H9 (cell line): Measurements from ENCODE around the gene DARS1. TPM values are rescaled to one million over a fixed set of nuclear protein-coding genes. Genes with fewer than 3 reads are reported as not detected.

Experiments used
- DNase-seq: peaks from one replicate; pipeline ENCODE4 v3.0.0-alpha.2; 2017
- H2AFZ ChIP-seq: one replicate; pipeline ENCODE4 v1.6.1; 2013; ENCODE audit warnings: mild to moderate bottlenecking, low read length, control low read depth, moderate library complexity
- H2AK5ac ChIP-seq: 2 replicates; pipeline ENCODE4 v1.6.1; 2013; ENCODE audit warnings: low read length, control low read depth, mixed read lengths; ENCODE audit not compliant: insufficient read length
- H2BK120ac ChIP-seq: one replicate; pipeline ENCODE4 v1.6.1; 2013; ENCODE audit warnings: low read depth, mild to moderate bottlenecking, low read length, control low read depth, inconsistent platforms; ENCODE audit not compliant: poor library complexity, severe bottlenecking
- H2BK12ac ChIP-seq: 2 replicates; pipeline ENCODE4 v1.6.1; 2013; ENCODE audit warnings: low read length, control low read depth, mixed read lengths, low read depth; ENCODE audit not compliant: insufficient read length
- H2BK15ac ChIP-seq: 2 replicates; pipeline ENCODE4 v1.6.1; 2013; ENCODE audit warnings: low read depth, low read length, control low read depth
- H2BK20ac ChIP-seq: one replicate; pipeline ENCODE4 v1.6.1; 2013; ENCODE audit warnings: low read depth, mild to moderate bottlenecking, low read length, control low read depth, inconsistent platforms; ENCODE audit not compliant: poor library complexity, severe bottlenecking
- H2BK5ac ChIP-seq: 2 replicates; pipeline ENCODE4 v1.6.1; 2013; ENCODE audit warnings: low read length, control low read depth, mixed read lengths; ENCODE audit not compliant: insufficient read length
- H3K14ac ChIP-seq: 2 replicates; pipeline ENCODE4 v1.6.1; 2013; ENCODE audit warnings: low read length, control low read depth; ENCODE audit not compliant: insufficient read depth
- H3K18ac ChIP-seq: 2 replicates; pipeline ENCODE4 v1.6.1; 2013; ENCODE audit warnings: low read depth, mild to moderate bottlenecking, mixed read lengths, low read length, control low read depth; ENCODE audit not compliant: insufficient read length
- H3K23ac ChIP-seq: 2 replicates; pipeline ENCODE4 v1.6.1; 2013; ENCODE audit warnings: low read length, control low read depth, mixed read lengths, low read depth; ENCODE audit not compliant: insufficient read length
- H3K23me2 ChIP-seq: 2 replicates; pipeline ENCODE4 v1.6.1; 2013; ENCODE audit warnings: low read depth, mild to moderate bottlenecking, mixed read lengths, low read length, control low read depth; ENCODE audit not compliant: insufficient read length, poor library complexity, severe bottlenecking
- H3K27ac ChIP-seq: 2 replicates; pipeline ENCODE4 v1.5.1; 2013; ENCODE audit warnings: low read length, control low read depth, mixed read lengths, low read depth; ENCODE audit not compliant: insufficient read length
- H3K27me3 ChIP-seq: 2 replicates; pipeline ENCODE4 v1.6.1; 2013; ENCODE audit warnings: low read length, control low read depth, inconsistent platforms; ENCODE audit not compliant: insufficient read depth
- H3K4ac ChIP-seq: 2 replicates; pipeline ENCODE4 v1.6.1; 2013; ENCODE audit warnings: low read depth, mild to moderate bottlenecking, control low read depth, inconsistent platforms, low read length, moderate library complexity
- H3K4me1 ChIP-seq: 2 replicates; pipeline ENCODE4 v1.6.1; 2013; ENCODE audit warnings: low read length, control low read depth, inconsistent platforms; ENCODE audit not compliant: insufficient read depth
- H3K4me2 ChIP-seq: 2 replicates; pipeline ENCODE4 v1.6.1; 2013; ENCODE audit warnings: low read length, control low read depth, mixed read lengths; ENCODE audit not compliant: insufficient read length, insufficient read depth
- H3K56ac ChIP-seq: 2 replicates; pipeline ENCODE4 v1.6.1; 2013; ENCODE audit warnings: low read depth, mild to moderate bottlenecking, mixed read lengths, low read length, control low read depth; ENCODE audit not compliant: insufficient read length
- H3K79me1 ChIP-seq: 2 replicates; pipeline ENCODE4 v1.6.1; 2013; ENCODE audit warnings: low read depth, mild to moderate bottlenecking, moderate library complexity, low read length, control low read depth, inconsistent platforms; ENCODE audit not compliant: insufficient read depth, poor library complexity, severe bottlenecking
- H3K79me2 ChIP-seq: 2 replicates; pipeline ENCODE4 v1.6.1; 2013; ENCODE audit warnings: low read length, control low read depth, inconsistent platforms; ENCODE audit not compliant: insufficient read depth
- H3K9ac ChIP-seq: 2 replicates; pipeline ENCODE4 v1.6.1; 2013; ENCODE audit warnings: low read length, control low read depth, mixed read lengths; ENCODE audit not compliant: insufficient read length; ENCODE audit errors: extremely low read depth
- H3K9me3 ChIP-seq: one replicate; pipeline ENCODE4 v1.6.1; 2013; ENCODE audit warnings: low read depth, low read length, inconsistent platforms; ENCODE audit not compliant: control insufficient read depth
- H3T11ph ChIP-seq: one replicate; pipeline ENCODE4 v1.6.1; 2013; ENCODE audit warnings: mild to moderate bottlenecking, low read length, control low read depth, inconsistent platforms
- H4K20me1 ChIP-seq: one replicate; pipeline ENCODE4 v1.6.1; 2013; ENCODE audit not compliant: control insufficient read depth, insufficient read length, insufficient read depth
- H4K5ac ChIP-seq: 2 replicates; pipeline ENCODE4 v1.6.1; 2013; ENCODE audit warnings: low read depth, mild to moderate bottlenecking, mixed read lengths, low read length, control low read depth; ENCODE audit not compliant: insufficient read length
- H4K8ac ChIP-seq: replicated peaks from 2 replicates; pipeline ENCODE4 v1.6.1; 2013; ENCODE audit warnings: low read length, control low read depth, mixed read lengths, low read depth; ENCODE audit not compliant: insufficient read length
- H4K91ac ChIP-seq: 2 replicates; pipeline ENCODE4 v1.6.1; 2013; ENCODE audit warnings: low read depth, mild to moderate bottlenecking, moderate library complexity, mixed read lengths, low read length, control low read depth; ENCODE audit not compliant: insufficient read length
- H3K27ac Mint-ChIP-seq, 3 experiments: 2 replicates in 2 of 3; 3 replicates in 1 of 3; pipeline ENCODE4 v1.8.0; 2020 to 2021; ENCODE audit warnings: mixed read lengths in 3 of 3, mild to moderate bottlenecking in 1 of 3, moderate library complexity in 1 of 3
- H3K27me3 Mint-ChIP-seq: 2 replicates; pipeline ENCODE4 v1.8.0; 2021; ENCODE audit warnings: low read depth, mild to moderate bottlenecking, moderate library complexity, mixed read lengths
- H3K36me3 Mint-ChIP-seq, 3 experiments: 2 replicates in 2 of 3; 3 replicates in 1 of 3; pipeline ENCODE4 v1.8.0; 2020 to 2021; ENCODE audit warnings: low read depth in 3 of 3, mixed read lengths in 3 of 3; ENCODE audit not compliant: insufficient read depth in 1 of 3
- H3K4me1 Mint-ChIP-seq, 2 experiments: 2 replicates each; pipeline ENCODE4 v1.8.0; 2020; ENCODE audit warnings: mixed read lengths in 2 of 2
- H3K4me3 Mint-ChIP-seq, 2 experiments: 2 replicates in 1 of 2; 3 replicates in 1 of 2; pipeline ENCODE4 v1.8.0; 2020 to 2021; ENCODE audit warnings: mild to moderate bottlenecking in 2 of 2, mixed read lengths in 2 of 2, moderate library complexity in 1 of 2
- H3K9me3 Mint-ChIP-seq, 2 experiments: 2 replicates in 1 of 2; 3 replicates in 1 of 2; pipeline ENCODE4 v1.8.0; 2020; ENCODE audit warnings: mild to moderate bottlenecking in 2 of 2, mixed read lengths in 2 of 2, moderate library complexity in 1 of 2
- CTCF ChIP-seq: fragments of 200-600 bp; sonication (generic); conservative IDR thresholded peaks from 3 replicates; pipeline ENCODE4 v1.8.0; 2021; ENCODE audit warnings: antibody characterized with exemption, mild to moderate bottlenecking
- total RNA-seq: library from RNA; stranded (reverse); gene quantifications from 2 replicates; pipeline ENCODE4 v1.2.1, GENCODE V29; 2021

DARS1 gene
- total RNA-seq, 1 experiment from 2014 or later: 117 TPM

- H3K56ac ChIP-seq: no peak overlapping the region
- no peak overlapping the region for H4K8ac ChIP-seq
- no peak for DNase-seq
- no peak overlapping the region for H3T11ph ChIP-seq
- H3K9ac ChIP-seq: no peak overlapping the region
- H3K9me3 Mint-ChIP-seq: peaks cover 0 to 5% of the 10 kb centered on the region in 2 experiments; a peak in 4 of 5 replicates
- no peak overlapping the region for H2BK5ac ChIP-seq
- H3K4me3 Mint-ChIP-seq: no peak overlapping the region
- H2BK20ac ChIP-seq: no peak overlapping the region
- no peak overlapping the region for H4K5ac ChIP-seq
- H3K9me3 ChIP-seq: no peaks in the 10 kb centered on the region
- H3K27ac ChIP-seq: no peak overlapping the region
- no peak overlapping the region for H2BK12ac ChIP-seq
- H3K79me1 ChIP-seq: peaks cover 6% of the 10 kb centered on the region
- no peak overlapping the region for H3K14ac ChIP-seq
- no peak overlapping the region for H3K18ac ChIP-seq
- TF ChIP-seq CTCF: no peak
- H3K4me1 ChIP-seq: no peaks in the 10 kb centered on the region
- H3K36me3 Mint-ChIP-seq: peaks cover 27 to 51% (median 30%) of the 10 kb centered on the region in 3 experiments
- no peak overlapping the region for H3K4me2 ChIP-seq
- H4K20me1 ChIP-seq: no peaks in the 10 kb centered on the region
- H2AK5ac ChIP-seq: no peak overlapping the region
- no peak overlapping the region for H4K91ac ChIP-seq
- no peaks in the 10 kb centered on the region for H3K79me2 ChIP-seq
- no peaks in the 10 kb centered on the region for H3K27me3 ChIP-seq
- H3K27me3 Mint-ChIP-seq: no peaks in the 10 kb centered on the region
- no peak overlapping the region for H2BK15ac ChIP-seq
- no peak overlapping the region for H2BK120ac ChIP-seq
- peaks cover 21 to 28% of the 10 kb centered on the region in 2 experiments for H3K4me1 Mint-ChIP-seq
- 0 out of 7 replicates have a peak overlapping the region, but pooled peaks of 1 of the 3 experiments have one; percentile 13 for H3K27ac Mint-ChIP-seq
- no peak overlapping the region for H2AFZ ChIP-seq
- H3K23ac ChIP-seq: no peak overlapping the region
- H3K4ac ChIP-seq: no peak overlapping the region
- H3K23me2 ChIP-seq: no peaks in the 10 kb centered on the region
Measured at GRCh38 chr2:135935914-135936313, 49.5 kb downstream of the DARS1 start.
